ELR (cell line): ENCODE data around the gene CDC42EP1.
"Not testable (repeated sequence)": the region's sequence is repeated elsewhere in the genome, so short reads cannot be mapped to it uniquely, and the experiment has no call there.

Experiments used
- DNase-seq: peaks from one replicate; pipeline ENCODE4 v3.0.0-alpha.2; 2015; ENCODE audit warnings: low read depth

CDC42EP1 gene

GRCh38 chr22:37534445-37534844 lies 25.8 kb upstream of the CDC42EP1 start:
- DNase-seq = no peak

- no peak for DNase-seq
These were observed 25.1 kb upstream of the CDC42EP1 start for GRCh38 chr22:37535159-37535558.

- peak; percentile 93 for DNase-seq
These were observed 21.5 kb upstream of the CDC42EP1 start for GRCh38 chr22:37538590-37539357.

- DNase-seq = not testable (repeated sequence)
These were observed 20.5 kb upstream of the CDC42EP1 start for GRCh38 chr22:37539790-37540189.

- DNase-seq = not testable (repeated sequence)
These were observed 17.9 kb upstream of the CDC42EP1 start for GRCh38 chr22:37542416-37542815.

- no peak for DNase-seq
These were observed 17.3 kb upstream of the CDC42EP1 start for GRCh38 chr22:37542959-37543358.

- peak; percentile 81 for DNase-seq
These were observed 15.2 kb upstream of the CDC42EP1 start for GRCh38 chr22:37544955-37545702.

GRCh38 chr22:37545703-37546436 lies 14.4 kb upstream of the CDC42EP1 start:
- peak; percentile 97 for DNase-seq

- DNase-seq = peak; percentile 74
These were observed 13.6 kb upstream of the CDC42EP1 start for GRCh38 chr22:37546437-37547250.

GRCh38 chr22:37547251-37547741 lies 13.0 kb upstream of the CDC42EP1 start:
- DNase-seq = no peak

- peak; percentile 45 for DNase-seq
These were observed 10.6 kb upstream of the CDC42EP1 start for GRCh38 chr22:37549704-37550059.

- not testable (repeated sequence) for DNase-seq
These were observed 9.4 kb upstream of the CDC42EP1 start for GRCh38 chr22:37550921-37551320.

GRCh38 chr22:37551981-37552380 lies 8.3 kb upstream of the CDC42EP1 start:
- no peak for DNase-seq

- DNase-seq = peak; percentile 59
These were observed 7.6 kb upstream of the CDC42EP1 start for GRCh38 chr22:37552524-37553163.

- DNase-seq = no peak
These were observed 6.6 kb upstream of the CDC42EP1 start for GRCh38 chr22:37553725-37554124.

- no peak for DNase-seq
These were observed 5.3 kb upstream of the CDC42EP1 start for GRCh38 chr22:37555029-37555428.

- no peak for DNase-seq
These were observed 3.6 kb upstream of the CDC42EP1 start for GRCh38 chr22:37556710-37557109.

GRCh38 chr22:37557321-37558001 lies 2.8 kb upstream of the CDC42EP1 start:
- no peak for DNase-seq

- no peak for DNase-seq
These were observed 1.5 kb upstream of the CDC42EP1 start for GRCh38 chr22:37558815-37559214.

- no peak for DNase-seq
These were observed 769 bp upstream of the CDC42EP1 start for GRCh38 chr22:37559521-37559900.
